Anterior cingulate cortex (tissue), 58 donors: ENCODE measurements around the gene OTOG.

ENCODE experiments used
- DNase-seq, 58 donors: peaks; one replicate each; lab custom pipeline; 2025; lab: John Stamatoyannopoulos, UW

The OTOG gene

DNA sequence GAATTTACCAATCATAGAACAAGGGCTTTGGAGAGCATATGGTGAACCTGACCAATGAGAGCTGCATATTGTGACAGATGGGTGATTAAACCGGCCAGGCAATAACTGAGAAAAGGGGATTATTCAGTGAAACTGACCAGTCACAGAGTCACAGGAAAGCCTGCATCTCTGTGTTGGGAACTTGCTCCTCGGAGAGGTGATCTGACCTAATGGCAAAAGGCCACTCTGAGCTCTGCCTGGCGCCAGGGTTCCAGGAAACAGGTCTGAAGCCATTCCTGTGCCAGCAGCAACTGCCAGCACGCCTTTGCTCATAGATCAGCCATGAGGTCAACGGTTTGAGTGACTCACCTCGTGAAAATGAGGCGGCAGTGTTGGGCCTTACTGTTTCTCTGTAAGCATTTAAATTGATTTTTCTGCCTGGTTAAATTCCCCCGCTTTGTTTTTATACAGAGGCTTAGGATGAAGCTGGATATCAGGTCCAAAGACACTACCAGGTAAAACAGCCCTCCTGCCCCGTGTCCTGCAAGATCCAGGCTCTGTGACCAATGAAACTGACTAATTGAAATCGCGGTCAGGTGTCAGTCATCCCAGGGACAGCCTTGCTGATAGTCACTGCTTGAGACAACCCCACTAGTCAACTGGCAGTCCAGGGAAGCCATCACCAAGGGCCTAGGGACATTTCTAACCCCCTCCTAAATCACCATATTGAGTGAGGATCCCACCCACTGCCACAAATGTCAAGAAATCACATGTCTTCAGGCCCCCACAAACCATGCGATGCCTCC lies 136.5 kb downstream of the OTOG start:
- no peak for DNase-seq

DNA sequence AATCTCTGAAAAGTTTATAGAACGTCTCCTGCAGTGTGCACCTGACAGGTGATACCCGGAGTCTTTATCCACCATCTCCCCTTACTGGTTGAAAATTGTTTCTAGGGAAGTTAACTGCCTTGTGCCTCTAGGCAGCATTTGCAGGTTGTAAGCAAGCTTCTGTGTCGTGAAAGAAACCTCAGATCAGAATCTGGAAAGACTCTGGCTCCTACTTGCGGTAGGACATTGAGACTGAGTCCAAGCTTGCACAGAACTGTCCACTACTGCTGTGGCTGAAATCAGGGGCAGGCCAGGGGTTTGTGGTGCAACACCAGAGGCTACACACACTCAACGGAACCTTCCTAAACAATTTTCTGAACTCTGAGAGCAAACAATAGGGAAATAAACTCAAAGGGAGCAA lies 137.5 kb downstream of the OTOG start:
- no peak for DNase-seq

DNA sequence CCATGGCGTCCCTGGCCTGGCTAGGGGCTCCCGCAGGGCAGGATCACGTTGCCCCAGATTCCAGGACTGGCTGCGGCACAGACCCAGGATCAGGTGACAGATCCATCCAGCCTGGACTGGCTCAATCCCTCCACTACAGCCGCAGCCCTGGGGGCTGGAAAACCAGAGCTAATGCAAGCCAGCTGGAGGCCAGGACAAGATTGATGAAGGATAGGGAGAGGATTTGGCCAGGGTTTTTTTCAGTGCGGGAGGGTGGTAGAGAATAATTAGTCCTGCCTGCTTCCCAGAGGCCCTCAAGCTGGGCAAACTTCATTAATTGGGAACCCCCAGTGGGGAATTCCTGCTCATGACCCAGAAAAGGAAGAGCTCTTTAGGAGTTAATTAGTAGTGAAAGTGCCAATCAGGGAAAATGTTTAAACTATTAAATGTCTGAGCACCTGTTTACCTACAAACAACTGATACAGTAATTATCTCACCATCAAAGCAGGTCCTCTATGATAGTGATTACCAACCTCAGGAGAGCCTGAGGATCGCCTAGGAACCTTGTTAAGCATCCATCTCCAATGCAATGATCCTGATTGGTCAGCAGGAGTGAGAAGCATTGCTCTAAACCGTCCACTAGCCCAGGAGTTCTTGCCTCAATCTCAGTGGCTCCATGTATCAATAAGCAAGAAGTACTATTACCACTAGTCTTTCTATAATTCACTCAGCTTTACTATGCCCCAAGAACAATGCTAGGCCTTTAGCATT lies 139.3 kb downstream of the OTOG start:
- DNase-seq, result no peak

DNA sequence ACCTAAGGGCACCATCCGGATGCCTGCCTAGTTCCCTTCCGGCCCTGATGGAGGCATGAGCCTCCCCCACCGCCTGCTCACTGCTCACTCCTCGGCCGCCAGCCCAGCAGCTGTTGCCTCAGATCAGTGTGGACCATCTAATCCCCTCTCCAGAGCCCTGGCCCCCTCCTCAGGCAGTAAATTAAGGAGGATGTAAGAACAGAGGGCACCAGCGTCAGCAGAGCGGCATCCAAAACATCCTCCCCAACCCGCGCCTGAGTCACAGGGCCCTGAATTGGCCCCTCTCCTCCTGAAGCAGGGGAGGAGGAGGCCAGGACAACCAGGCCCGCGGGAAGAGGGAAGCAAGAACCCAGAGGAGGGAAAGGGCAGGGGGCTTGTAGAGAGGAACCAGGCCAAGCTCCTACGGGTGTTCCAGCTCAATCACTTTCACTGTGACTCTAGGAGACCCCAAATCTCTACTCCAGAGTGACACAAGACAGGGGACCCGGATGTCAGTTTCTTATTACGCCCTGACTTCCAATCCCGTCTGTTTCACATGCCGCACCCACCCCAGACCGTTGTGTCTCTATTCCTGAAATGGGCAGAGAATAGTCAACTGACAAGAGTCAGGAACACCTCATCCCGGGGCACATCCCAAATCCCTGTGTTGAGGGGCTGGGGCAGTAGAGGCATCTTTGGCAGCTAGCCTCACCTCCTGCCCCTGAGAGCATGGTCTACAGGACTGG lies 141.0 kb downstream of the OTOG start:
- no peak for DNase-seq

DNA sequence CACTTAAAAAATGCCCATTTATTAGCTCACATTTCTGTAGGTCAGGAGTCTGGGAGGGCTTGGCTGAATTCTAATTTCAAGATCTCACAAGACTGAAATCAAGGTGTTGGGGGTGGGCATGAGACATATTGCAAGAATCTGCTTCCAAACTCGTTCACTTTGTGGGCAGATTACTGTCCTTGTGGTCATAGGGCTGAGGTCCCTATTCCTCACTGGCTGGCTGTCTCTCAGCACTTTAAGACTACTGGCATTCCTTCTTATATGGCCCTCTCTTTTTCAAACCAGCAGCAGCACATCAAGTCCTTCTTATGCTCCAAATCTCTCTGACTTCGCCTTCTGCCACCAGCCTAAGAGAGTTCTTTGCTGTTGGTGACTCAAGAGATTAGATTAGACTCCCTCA lies 144.5 kb downstream of the OTOG start:
- DNase-seq, result no peak

DNA sequence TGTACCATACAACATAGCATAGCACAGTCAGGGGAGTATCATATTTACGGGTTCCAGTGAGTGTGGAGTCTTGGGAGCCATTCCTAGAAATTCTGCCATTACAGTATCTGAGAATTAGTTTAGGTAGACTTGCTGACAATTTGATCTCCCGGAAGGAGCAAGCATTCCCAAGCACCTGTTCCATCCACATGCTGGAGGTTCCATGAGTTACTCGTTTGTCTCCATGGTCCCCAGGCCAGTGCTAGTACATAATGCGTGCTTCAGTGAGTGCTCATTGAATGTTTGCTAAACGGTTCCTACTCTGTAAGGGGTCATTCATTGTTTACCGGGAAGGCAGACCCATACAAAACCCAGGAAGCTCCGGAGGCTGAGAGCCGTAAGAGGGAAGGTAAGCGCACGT lies 144.9 kb downstream of the OTOG start:
- DNase-seq, result no peak

DNA sequence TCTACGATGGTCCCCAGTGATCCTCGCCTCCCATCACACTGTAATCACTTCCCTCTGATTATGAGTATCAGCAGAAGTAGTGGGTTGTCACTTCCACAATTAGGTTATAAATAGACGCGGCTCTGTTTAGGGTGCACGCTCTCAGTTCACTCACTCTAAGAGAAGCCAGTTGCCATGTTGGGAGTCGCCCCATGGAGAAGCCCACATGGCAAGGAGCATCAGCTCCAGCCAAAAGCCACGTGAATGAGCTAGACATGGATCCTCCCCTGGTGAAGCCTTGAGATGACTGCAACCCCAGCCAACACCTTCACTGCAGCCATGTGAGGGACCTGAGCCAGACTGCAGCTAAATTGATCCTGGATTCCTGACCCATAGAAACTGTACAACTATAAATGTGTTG lies 145.9 kb downstream of the OTOG start:
- no peak for DNase-seq

DNA sequence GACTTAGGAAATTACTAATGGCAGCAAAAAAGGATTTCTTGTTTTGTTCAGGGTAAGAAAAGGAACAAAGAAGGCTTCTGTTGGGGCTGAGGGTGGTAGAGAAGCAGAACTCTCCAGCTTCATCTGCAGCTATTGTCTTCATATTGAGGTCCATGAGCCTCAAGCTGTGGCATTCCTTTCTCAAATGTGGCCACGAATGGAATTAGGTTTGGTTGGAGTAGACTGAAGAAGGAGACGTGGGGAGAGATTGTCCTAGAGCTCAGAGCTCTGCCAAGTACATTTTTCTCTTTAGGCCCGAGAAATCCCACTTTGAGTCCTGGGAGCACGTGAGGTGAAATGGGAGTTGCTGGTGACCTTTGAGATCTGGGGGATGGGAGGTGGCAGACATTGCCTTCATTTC lies 146.5 kb downstream of the OTOG start:
- no peak for DNase-seq

DNA sequence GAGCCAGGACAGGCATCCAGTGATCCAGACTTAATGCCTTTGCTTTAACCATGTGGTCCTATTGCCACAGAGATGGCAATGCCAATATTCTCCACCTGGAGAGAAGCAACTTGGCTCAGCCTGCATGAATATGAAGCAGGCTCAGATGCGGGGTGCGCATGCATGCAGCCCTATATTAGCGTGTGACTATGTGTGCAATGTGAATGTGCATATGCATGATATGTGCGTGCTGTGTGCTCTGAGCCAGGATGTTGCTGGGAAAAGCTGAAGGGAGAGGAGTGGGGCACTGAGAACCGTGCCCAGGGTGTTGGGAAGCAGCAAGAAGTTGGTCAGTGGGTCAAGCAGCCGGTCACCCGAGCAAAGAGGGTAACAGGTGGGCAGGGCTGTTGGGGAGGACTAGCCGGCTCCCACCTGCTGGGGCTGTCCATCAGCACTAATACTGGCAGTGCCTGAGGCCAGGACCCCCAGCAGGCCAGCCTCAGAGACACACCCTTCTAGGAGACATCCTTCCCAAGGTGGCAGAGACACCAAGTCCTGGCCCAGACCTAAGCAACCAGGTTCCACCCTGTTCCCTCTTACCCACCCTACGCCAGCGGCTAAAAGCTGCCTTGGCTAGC lies 147.5 kb downstream of the OTOG start:
- no peak for DNase-seq

DNA sequence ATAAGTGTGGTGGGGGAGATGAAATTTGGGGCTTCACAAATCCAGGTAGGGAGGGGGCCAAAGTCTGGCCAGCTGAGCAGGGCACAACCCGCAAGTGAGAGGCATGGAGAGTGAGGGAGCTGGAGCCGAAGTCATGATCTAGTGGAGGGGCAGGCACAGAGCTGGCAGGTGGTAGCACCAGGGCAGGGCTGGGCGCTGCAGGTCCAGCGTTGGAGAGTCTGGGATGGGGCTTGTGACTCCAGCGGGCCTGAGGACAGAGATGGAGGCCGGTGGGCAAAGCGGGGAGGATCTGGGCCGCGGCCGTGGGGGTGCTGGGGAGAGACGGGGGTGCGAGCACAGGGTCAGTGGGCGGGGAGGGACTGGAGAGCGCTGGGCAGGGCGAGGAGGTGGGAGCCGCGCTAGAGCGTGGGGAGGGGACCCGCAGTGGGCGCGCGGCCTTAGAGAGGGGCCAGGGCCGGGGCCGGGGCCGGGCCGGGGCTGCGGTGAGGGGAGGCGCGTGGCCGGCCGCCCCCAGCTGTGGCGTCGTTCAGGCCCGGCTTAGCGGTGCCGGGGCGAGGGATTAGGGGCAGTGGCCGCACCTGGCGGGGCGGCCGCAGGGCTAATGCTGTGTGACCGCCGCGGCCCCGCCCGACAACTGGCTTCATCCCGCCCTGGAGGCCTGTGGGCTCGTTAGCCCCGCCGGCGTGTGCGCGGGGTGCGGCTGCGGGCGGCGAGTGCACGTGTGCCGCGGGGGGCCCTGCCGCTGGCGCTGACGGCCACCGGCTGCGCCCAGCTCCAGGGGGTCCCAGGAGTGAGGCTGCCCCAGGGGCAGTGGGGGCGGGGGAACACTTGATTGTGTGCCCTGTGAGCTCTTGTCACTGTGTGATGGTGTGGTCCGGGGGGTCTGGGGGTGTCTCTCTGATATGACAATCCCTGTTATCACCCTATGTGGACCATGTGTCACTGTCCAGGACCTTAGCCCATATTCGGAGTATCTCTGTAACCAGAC lies 148.7 kb downstream of the OTOG start:
- DNase-seq, result no peak

DNA sequence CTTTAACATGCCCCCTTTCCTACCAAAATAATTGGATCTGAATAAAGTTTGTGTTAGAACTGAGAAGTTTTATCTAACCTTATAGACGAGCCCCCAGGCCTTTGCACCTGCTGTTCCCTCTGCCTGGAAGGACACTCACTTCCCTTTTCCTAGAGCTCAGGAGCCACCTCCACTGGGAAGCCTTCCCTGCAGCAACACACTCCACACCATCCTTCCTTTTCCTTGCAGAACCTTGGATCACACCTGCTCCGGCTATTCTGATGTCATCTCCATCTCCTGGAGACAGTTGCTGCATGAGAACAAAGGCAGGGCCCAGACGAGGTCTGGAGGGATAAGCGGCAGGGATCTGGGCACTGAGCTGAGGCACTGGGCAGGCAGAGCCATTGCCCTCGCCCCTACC lies 149.7 kb downstream of the OTOG start:
- DNase-seq, result no peak
